ENCODE data around the gene SLC5A12.

The SLC5A12 gene

DNA sequence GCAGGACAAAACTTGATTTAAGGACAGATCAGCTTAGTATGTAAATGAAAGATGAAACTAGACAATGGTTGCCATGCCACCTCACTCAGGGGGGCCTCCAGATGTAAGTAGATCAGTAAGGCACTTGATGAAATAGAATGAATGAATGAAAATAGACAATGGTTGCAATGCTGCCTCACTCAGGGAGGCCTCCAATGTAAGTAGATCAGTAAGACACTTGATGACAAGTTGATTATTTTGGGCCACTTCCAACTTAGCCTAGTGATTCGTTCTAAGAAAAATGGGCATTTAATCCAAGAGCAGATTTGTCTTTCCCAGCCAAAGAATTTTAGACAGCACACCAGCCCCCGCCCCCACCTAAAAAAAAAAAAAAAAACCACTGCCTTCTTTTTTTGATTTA lies 19.2 kb upstream of the SLC5A12 start:
- TF ChIP-seq GATA2 (IDR thresholded peaks at IDR 0.05; ENCODE audit: low read depth, low read length) (no peak), GATA3 (IDR thresholded peaks at IDR 0.05; ENCODE audit: low read depth, low read length) (no peak)

DNA sequence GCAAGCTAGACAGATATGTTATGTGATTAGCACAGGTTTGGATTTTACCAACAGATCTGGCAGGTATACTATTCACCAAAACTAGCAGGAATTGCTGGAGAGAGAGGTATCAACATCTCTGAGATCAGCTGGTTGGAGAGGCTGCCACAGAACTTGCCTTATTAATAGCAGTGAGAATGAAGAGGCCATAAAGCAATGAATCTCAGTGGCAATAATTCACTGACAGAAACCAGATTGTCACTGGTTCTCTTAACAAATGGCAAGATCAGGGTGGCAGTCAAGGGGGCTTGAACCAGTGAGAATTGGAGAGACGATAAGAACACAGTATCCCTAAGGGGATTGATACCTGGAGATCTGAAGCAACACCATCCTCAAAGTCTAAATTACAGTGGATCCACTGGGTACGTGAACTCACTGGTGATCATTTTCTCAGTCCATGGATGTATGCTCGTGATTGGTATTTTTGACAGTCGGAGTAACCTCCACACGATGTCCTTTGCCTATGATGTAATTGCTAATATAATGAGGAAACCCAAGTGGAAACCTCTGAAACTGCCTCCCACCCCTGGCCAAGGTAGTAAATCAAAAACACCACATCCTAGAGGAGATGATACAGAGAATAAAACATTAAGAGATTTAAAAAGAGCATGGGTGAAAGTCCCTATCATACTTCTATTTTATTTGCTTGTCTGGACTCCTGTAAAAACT lies 17.7 kb upstream of the SLC5A12 start:
- TF ChIP-seq GATA3 (IDR thresholded peaks at IDR 0.05; ENCODE audit: low read depth, low read length) (no peak), GATA2 (IDR thresholded peaks at IDR 0.05; ENCODE audit: low read depth, low read length) (no peak)

DNA sequence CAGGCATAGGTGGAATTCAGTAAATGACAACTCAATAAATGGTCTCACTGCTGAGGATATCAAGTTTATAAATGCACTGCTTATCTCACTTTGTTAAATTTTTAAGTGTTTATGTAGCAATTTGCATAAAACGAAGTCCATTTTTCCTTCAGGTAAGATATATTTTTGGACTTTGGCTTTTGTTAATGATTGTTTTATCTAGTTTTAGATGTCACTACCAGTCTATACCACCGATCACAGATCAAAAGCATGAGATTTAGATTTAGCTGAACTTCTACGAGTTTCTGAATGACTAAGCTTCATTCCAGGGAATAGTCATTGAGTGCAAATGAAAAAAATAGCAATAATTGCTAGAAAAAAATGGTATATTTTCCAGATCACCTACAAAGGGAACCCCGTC lies 12.8 kb upstream of the SLC5A12 start:
- TF ChIP-seq GATA2 (IDR thresholded peaks at IDR 0.05; ENCODE audit: low read depth, low read length) (no peak), GATA3 (IDR thresholded peaks at IDR 0.05; ENCODE audit: low read depth, low read length) (no peak)

DNA sequence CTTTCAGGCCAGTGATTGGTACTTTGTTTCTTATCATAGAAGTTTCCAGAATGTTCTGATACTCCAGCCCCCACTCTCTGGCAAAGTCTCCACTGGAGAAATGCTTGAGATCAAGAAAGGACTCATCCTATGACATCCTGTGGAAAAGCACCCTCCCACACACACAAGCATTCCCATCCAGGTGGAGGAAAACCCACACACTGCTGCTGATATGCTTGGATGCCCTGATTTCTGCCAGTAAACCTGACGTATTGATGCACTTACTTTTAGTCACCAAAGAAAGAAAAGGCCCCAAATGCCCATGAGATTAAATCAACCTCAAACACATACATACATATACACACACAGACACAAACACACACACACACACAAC lies 9.2 kb upstream of the SLC5A12 start:
- no peak for TF ChIP-seq GATA3 (IDR thresholded peaks at IDR 0.05; ENCODE audit: low read depth, low read length)
- TF ChIP-seq GATA2 (IDR thresholded peaks at IDR 0.05; ENCODE audit: low read depth, low read length): no peak

- TF ChIP-seq GATA2 (IDR thresholded peaks at IDR 0.05; ENCODE audit: low read depth, low read length) (no peak), GATA3 (IDR thresholded peaks at IDR 0.05; ENCODE audit: low read depth, low read length) (no peak)
Measured at GRCh38 chr11:26730414-26731083, 8.7 kb upstream of the SLC5A12 start.

- TF ChIP-seq GATA2 (IDR thresholded peaks at IDR 0.05; ENCODE audit: low read depth, low read length) (no peak), GATA3 (IDR thresholded peaks at IDR 0.05; ENCODE audit: low read depth, low read length) (no peak)
Measured at GRCh38 chr11:26729284-26729683, 7.4 kb upstream of the SLC5A12 start.

DNA sequence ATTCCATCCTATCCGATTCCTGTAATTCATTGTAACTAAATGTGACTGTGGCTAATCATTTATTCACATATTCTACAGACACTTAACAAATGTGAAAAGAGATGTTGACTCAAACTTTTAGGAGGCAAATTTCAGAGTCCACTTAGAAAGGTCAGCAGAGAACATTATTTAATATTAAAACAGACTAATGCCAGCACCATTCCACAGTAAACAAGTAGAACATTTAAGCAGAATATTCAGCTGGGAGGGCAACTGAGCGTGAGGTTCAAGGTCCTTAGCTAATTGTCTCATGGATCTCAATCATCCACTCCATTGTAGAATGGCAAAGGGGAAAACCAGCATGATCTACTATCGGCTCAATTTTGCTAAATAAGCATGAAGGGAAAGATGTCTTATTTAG lies 5.1 kb upstream of the SLC5A12 start:
- TF ChIP-seq GATA3 (IDR thresholded peaks at IDR 0.05; ENCODE audit: low read depth, low read length): no peak
- TF ChIP-seq GATA2 (IDR thresholded peaks at IDR 0.05; ENCODE audit: low read depth, low read length): no peak

- TF ChIP-seq GATA2 (IDR thresholded peaks at IDR 0.05; ENCODE audit: low read depth, low read length) (no peak), GATA3 (IDR thresholded peaks at IDR 0.05; ENCODE audit: low read depth, low read length) (no peak)
Measured at GRCh38 chr11:26719998-26720397, 1.9 kb downstream of the SLC5A12 start.

DNA sequence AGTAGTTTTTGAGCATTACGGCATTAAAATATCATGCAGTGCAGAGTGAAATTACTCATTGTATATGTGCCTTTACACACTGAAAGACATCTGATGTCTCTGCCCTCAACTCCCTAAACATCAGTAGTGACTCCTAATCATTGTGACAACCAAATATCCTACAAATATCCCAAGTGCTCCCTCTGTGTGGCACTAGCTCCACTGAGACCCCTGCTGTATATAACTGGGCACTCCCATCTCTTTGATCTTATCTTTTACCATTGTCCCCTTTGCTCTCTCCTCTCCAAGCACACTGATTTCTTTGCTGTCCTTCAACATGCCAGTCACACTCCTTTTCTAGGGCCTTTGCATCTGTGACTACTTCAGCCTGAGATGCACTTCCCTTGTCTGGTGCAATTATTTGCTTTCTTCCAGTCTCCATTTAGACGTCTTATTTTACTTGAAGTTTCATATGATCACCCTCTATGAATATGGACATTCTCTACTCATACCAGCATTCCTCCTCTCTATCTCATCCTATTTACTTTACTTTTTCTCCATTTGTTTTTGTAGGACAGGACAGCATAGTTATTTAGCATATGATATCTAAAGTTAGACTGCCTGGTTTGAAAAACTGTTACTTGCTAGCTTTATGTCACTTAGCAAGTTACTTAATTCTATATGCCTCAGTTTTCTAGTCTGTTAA lies 2.4 kb downstream of the SLC5A12 start:
- no peak for TF ChIP-seq GATA2 (IDR thresholded peaks at IDR 0.05; ENCODE audit: low read depth, low read length)
- no peak for TF ChIP-seq GATA3 (IDR thresholded peaks at IDR 0.05; ENCODE audit: low read depth, low read length)

- no peak for TF ChIP-seq GATA2 (IDR thresholded peaks at IDR 0.05; ENCODE audit: low read depth, low read length)
Measured at GRCh38 chr11:26717771-26718170, 4.1 kb downstream of the SLC5A12 start.

DNA sequence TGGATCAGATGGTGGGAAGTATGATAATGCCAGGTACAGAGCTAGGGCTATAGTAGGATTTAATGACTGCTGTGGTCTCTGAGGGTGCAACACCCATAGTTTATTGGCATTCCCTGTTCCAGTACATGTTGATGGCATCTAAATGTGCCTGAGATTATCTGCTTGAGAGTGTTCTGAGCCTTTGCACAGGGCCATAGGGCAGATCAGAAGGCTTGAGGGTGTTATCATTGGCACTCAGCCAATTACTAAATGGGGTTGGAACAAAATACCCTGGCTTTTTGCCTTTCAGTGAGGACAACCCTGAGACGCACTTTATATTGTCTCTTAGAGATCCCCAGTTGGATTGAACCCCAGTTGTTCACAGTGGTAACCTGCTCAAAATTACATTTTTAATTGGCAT lies 6.7 kb downstream of the SLC5A12 start:
- TF ChIP-seq GATA2 (IDR thresholded peaks at IDR 0.05; ENCODE audit: low read depth, low read length): no peak
- no peak for TF ChIP-seq GATA3 (IDR thresholded peaks at IDR 0.05; ENCODE audit: low read depth, low read length)

DNA sequence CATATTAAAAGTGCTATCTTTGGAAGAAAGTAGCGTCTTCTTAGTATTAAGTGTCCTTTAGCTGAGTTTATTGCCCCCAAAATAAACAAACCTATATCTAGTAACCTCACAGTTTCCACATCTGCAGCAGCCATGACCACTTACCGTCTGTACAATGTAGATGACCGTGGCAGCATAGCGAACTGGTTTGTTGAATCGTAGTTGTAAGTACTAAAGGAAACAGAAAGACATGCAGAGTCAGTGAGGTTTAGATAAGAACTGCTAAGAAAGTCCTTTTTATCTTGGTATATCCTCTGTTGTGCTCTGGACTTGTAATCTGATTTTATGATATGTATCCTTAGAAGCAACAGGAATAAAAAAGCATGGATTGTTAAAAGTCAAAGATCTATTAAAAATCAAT lies 9.4 kb downstream of the SLC5A12 start:
- TF ChIP-seq GATA2 (IDR thresholded peaks at IDR 0.05; ENCODE audit: low read depth, low read length): no peak

DNA sequence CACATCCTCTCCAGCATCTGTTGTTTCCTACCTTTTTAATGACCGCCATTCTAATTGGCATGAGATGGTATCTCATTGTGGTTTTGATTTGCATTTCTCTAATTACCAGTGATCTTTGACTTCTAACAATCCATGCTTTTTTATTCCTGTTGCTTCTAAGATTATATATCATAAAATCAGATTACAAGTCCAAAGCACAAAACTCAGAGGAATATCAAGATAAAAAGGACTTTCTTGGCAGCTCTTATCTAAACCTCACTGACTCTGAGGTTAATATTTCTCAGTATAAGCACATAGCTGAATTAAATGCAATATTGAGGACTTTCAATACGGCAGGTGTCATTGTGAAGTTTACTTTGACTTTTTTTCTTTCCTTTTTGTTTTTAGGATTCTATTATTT lies 11.4 kb downstream of the SLC5A12 start:
- no peak for TF ChIP-seq GATA2 (IDR thresholded peaks at IDR 0.05; ENCODE audit: low read depth, low read length)
- TF ChIP-seq GATA3 (IDR thresholded peaks at IDR 0.05; ENCODE audit: low read depth, low read length): no peak

DNA sequence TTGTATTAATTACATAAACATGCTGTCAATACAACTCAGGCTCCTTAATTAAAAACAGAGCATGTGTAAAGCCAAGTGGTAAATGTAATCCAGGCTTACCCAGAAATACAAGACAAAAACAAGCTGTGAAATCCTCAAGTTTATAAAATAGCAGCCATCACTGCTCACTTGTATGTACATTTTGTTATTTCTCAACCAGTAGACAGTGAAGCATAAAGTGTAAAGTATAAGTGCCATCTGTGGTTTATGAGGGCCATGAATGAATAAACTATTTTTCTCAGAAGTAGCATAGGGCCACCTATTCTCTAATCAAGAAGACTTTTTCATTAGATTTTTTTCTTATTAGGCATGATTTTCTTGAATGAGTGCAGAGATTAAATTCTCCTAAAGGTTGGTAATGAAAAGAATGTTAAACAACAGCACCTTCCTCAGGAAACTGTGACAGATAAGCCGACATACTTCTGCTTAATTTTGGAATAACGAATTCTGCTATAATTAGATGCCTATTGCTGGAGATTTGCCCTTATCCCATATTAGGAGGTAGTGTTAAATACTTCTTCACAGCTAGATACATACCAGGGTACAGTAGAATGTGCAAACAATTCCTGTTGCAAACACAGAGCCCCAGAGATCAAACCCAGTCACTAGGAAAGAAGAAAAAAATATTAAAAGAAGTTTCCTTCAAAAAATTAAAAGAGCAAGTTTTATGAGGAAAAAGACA lies 13.0 kb downstream of the SLC5A12 start:
- TF ChIP-seq GATA3 (IDR thresholded peaks at IDR 0.05; ENCODE audit: low read depth, low read length) (no peak), GATA2 (IDR thresholded peaks at IDR 0.05; ENCODE audit: low read depth, low read length) (no peak)

All from SH-SY5Y (cell line).